ENCODE results near the gene KCMF1.

GRCh38 chr2:84969511-84970209, 1.3 kb upstream of the KCMF1 start:
- TF ChIP-seq CTCF (tag by site-specific recombination; IDR thresholded peaks at IDR 0.05): no peak
- TF ChIP-seq YY1 (tag by site-specific recombination; IDR thresholded peaks at IDR 0.05): no peak
- no peak for TF ChIP-seq REST (tag by site-specific recombination; IDR thresholded peaks at IDR 0.05)
- no peak for TF ChIP-seq ZNF302 (tag by site-specific recombination; IDR thresholded peaks at IDR 0.05; ENCODE audit: low read depth)
- TF ChIP-seq ZNF140 (tag by site-specific recombination; IDR thresholded peaks at IDR 0.05): no peak
- TF ChIP-seq ZNF202 (tag by site-specific recombination; IDR thresholded peaks at IDR 0.05; ENCODE audit: borderline replicate concordance): no peak
- no peak for TF ChIP-seq ZBTB21 (tag by site-specific recombination; IDR thresholded peaks at IDR 0.05)
- TF ChIP-seq ZNF324 (tag by site-specific recombination; IDR thresholded peaks at IDR 0.05): no peak
- TF ChIP-seq ZNF449 (tag by site-specific recombination; IDR thresholded peaks at IDR 0.05): no peak
- no peak for TF ChIP-seq ZNF138 (tag by site-specific recombination; IDR thresholded peaks at IDR 0.05; ENCODE audit: borderline replicate concordance)
- TF ChIP-seq ZNF76 (tag by site-specific recombination; IDR thresholded peaks at IDR 0.05; ENCODE audit: borderline replicate concordance, low read depth): no peak
- no peak for TF ChIP-seq ZNF580 (tag by site-specific recombination; IDR thresholded peaks at IDR 0.05)
- TF ChIP-seq ZNF274 (IDR thresholded peaks at IDR 0.05; ENCODE audit: low read length): no peak
- no peak for TF ChIP-seq ZNF274 (tag by site-specific recombination; IDR thresholded peaks at IDR 0.05; ENCODE audit: borderline replicate concordance)
- no peak for TF ChIP-seq SETDB1 (IDR thresholded peaks at IDR 0.05; ENCODE audit: insufficient read length, low read length)
